Activated T-helper 1 cell treated with Interleukin-2 at 50 U/mL for 16 hours (primary cell): ENCODE results near the gene POLD2.

Experiments
- DNase-seq: peaks from one replicate; pipeline ENCODE4 v3.0.0-alpha.2; 2020; ENCODE audit warnings: low read depth

Gene POLD2

DNA sequence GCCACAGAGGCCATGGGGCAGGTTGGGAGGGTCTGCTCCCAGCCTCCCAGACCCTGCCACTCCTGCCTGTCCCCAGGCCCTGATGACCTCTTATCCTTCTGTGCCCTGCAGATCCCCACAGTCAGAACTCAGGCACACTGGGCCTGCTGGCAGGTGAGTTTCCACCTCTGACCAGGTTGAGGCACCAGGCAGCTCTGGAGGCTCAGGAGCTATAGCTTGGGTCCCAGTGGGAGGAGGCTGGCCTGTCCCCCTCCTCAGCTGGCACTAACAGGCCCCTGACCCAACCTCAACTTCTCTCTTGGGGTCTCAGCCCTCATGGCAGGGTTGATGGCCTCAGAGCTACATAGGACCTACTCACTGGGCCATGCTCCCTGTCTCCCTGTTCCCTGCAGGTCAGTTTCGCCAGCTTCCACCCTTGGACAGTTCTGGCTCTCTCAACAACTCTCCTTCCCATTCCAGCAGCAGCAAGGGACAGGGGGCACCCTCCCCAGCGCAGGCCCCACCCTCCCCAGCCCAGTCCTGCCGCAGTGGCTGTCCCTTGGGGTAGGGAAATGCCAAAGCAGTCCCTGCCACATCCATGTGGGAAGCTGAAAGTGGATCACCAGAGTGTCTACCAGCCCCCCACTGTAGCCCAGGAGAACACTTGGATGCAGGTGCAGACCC is 21.9 kb downstream of the POLD2 start:
- DNase-seq: no peak

DNA sequence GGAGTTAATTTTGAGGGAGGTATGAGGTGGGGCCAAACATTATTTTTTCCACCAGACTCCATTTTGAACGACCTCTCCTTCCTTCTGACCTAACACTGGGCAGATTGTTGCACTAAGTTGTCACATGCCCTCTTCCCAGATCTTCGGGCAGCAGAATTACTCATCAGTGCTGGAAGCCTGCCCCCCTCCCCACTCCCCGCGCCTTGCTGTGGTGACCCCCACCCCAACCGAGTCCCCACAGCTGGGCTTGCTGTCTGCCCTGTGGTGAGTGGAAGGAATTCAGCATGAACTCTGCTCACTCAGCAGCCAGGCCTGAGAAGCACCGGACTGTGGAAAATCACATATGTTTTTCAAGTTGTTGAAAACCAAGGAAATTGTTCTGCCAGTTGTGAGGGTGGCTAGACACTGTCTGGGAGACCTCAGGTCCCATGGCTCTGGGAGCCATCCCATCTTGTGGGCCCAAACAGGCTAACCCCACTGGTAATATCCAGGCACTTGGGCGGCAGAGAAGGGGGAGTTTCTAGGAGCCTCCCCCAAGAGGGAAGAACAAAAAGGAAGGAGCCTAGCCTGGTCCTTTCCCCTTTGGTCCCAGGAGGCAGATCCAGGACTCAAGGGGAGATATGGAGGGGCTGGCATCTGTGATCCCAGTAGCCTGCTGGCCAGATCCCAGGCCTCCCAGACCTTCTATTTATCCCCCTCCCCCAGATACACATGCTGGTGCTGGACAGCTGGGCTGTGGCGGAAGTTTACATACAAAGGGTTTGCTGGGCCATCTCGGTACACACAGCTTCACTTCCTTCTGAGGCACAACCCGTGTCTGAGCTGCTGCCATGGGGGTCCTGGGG is 22.7 kb downstream of the POLD2 start:
- no peak for DNase-seq

DNA sequence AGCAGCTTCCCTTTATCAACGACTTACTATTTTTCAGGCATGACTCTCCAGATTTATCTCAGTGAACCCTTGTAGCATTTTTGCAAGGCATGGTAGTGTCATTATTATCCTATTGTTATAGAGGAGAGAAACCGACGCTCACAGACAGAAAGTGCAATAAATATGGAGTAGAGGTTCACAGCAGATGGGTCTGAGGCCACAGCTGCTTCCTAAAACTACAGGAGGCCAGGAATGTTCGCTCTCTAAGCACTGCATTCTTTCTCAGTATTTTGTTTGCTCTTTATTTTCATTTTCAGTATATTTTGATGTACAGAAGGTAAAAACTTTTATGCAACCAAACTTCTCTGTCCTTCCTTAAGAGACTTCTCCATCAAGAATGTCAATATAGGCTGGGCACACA is 23.7 kb downstream of the POLD2 start:
- DNase-seq: no peak

DNA sequence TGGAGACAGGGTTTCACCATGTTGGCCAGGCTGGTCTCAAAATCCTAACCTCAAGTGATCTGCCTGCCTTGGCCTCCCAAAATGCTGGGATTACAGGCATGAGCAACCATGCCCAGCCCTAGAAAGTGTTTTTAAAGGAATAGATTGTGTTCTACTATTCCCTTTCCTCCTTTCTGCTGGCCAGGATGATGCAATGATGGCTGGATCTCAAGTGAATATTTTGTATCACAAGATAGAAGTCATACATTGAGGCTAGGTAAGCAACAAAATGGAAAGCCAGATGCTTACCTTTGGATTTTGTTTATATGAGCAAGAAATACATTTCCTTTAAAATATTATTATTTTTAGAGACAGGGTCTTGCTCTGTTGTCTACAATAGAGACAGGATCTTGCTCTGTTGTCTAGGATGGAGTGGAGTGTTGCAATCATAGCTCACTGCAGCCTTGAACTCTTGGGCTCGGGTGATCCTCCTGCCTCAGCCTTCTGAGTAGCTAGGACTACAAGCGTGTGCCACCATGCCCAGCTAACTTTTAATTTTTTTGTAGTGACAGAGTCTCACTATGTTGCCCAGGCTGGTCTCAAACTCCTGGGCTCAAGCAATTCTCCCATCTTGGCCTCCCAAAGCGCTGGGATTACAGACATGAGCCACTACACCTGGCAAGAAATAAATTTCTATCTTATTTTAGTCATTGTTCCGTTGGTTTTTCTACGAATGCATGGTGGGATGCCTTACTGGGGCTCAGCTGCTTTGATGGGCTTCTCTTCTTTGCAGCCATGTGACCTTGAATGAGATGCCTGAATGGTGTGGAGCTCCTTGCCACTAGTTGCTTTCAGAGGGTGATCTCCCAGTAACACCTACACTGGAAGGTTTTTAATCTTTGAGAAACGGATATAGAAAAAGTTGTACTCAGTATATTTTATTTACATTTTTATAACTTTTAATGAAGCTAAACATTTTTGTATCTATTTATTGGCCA is 25.0 kb downstream of the POLD2 start:
- DNase-seq: no peak

DNA sequence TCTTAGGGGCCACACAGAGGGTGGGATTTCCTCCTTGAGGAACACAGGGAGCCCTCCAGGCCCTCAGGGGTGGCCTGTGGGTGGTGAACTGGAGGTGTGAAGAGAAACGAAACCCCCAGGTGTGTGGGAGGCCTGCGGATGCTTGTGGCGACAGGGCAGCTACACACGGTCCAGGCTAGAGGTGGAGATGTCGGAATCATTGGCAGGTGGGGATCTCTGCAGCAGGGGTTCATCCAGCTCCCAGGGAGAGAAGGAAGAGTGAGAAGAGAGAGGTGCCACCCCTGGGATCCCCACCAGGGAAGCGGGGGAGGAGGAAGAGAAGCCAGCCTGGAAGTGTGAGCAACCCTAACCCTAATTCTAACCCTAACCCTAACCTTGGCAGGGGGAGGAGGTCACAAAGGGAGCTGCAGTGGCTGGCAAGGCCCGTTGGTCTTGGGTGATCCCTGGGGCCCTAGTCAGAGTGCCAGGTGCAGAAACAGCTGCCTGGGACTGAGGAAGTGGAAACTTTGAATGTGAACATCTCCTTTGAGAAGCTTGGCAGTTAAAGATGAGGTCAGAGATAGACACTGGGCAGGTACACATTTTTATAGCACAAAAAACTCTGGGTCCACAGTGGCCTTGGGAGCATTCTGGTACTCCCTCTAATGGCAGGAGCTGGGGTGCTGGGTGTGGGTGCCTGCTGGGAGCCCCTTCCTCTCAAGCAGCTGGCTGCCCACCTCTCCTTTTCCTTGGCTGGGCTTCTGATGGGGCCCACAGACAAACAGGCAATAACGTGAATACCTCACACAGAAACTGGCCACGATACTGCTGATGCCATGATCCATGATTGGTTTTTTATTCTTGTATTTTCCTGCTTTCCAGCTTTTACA is 26.1 kb downstream of the POLD2 start:
- DNase-seq: no peak

DNA sequence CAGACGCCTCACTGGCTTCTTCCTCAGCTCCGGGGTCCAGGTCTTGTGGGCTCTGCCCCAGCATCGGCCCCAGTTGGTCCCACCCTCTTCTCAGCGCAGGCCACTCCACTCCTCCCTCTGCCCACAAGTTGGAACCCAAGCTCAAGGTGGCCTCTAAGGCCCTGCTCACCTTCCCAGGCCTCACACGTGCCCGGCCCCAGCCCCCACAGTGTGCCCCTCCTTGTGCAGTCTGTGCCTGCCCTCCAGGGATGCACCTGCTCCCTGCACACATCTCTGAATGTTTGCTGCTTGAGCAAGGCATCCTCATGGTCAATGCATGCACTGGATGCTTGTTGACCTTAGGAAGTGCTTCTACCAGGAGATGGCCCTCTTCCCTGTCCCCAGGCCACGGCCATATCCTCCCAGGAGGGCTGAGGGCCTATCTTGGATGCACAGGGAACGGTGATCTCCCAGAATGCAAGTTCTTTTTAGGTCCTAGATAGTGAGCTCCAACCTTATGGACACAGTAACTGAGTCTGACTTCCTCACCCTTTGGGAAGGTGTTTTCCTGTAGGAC is 26.9 kb downstream of the POLD2 start:
- no peak for DNase-seq

DNA sequence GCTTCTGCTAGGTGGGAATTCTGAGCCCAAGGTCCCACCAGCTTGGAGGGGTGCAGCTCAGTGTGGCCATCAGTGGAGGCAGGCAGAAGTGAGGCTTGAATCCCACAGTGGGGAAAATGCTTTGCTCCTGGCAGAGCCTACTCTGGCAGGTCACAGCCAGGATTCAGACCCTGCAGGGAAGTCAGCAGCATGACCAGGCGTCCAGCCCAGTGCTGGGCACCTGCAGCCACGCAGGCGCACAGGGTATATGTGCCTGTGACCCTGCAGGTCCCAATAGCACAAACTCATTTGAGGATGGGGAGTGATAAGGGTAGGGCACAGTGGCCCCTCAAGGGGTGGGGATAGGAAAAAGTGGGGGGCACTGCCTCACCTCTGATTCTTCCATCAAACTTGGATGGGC is 27.6 kb downstream of the POLD2 start:
- DNase-seq: no peak

DNA sequence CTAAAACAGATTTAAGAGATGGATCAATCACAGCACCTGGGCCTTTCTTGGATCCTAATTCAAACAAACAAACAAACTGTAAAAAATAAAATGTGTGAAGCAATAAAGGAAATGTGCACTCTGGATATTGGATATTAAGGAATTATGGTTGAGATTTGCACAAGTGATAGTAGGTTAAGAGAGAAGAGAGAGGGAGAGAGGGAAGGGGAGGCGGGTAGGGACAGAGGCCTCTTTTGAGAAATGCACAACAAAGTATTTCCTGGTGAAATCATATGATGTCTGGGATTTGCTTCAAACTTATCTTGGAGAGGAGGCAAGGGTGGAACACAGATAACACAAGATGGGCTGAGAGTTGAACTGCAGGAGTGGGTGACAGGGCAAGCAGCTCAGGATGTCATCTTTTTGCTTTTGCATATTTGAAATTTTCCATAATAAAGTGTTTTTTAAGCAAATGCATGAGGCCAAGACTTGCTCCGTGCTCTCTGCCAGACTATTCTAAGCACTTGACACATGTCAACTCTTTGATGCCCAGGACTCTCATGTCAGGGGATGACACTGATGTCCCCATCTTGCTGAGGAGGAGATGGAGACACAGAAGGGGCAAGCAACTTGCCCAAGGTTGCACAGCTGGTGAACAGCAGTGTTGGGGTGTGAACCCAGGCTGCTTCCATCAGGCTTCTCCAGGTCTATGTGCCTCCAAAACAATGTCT is 28.3 kb downstream of the POLD2 start:
- DNase-seq: no peak

DNA sequence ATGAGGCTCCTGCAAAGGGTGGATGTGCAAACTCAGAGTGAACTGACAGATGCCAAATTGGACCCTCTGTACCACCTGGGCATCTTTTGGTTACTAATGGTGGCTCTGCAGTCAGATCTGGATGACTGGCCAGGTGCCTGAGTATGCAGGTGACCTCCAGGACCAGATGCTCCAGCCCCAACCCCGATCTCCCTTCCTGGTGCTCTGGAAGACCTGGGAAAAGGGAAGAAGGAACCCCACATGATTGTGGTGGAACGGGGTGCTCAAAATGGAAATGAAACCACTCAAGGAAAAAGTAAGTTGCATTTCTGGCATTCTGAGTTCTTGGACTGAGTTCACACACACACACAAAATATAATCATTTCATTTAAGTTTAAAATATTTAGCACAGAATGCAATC is 29.0 kb downstream of the POLD2 start:
- DNase-seq: no peak

DNA sequence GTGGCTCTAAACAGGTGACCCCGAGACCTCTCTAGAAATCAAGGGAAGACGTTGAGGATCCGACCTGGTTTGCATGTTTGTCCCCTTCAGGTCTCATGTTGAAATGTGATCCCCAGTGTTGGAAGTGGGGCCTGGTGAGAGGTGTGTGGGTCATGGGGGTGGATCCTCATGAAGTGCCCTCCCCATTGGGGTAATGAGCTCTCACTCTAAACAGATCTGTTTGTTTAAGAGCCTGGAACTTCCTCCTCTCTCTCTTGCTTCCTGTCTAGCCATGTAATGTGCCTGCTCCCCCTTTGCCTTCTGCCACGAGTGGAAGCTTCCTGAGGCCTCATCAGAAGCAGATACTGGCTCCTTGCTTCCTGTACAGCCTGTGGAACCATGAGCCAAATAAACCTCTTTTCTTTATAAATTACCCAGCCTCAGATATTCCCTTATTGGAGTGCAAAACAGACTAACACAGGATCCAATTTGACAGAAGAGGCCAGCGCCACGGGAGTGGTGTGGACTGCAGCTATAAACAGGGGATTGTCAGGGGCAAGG is 30.2 kb downstream of the POLD2 start:
- no peak for DNase-seq

DNA sequence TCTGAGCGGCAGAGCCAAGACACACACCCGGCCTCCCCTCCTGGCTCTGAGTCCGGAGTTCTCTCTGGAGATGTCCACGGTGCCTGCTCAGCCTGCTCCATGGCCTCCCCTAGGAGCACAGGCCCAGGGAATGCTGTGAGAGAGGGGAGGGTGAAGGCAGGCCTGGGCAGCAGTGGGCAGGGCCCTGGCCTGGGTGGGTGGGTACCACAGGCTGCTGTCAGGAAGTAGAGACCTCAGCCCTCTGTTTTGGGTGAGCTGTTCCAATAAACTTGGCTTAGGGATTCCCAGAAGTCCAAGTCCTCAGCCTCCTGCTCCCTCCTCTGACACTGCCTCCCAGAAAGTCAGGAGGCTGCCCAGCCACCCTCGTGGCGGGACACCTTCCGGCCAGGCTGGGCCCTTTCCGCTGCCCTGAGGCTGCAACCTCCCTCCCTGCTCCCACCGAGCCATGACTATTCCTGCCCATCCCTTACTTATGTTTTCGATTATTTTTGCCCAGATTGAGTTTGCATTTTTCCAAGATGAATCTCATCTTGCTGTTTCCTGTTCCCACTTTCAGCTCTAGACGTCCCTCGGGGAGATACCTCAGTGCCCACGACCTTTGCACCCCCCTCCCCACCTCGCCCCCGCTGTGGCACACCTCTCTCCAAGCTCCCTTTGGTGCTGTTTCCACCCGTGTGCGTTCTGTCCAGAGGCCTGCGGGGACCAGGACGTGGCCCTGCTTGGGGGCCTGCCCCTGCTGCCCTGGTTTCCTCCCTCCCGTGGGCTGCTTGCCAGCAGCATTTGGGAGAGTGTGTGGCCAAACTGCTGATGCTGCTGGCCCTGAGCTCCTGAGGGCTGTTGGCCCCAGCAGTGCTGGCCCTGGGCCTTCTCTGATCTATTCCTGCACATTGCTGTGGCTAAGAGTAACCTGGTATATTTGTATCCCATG is 35.2 kb downstream of the POLD2 start:
- DNase-seq: no peak

DNA sequence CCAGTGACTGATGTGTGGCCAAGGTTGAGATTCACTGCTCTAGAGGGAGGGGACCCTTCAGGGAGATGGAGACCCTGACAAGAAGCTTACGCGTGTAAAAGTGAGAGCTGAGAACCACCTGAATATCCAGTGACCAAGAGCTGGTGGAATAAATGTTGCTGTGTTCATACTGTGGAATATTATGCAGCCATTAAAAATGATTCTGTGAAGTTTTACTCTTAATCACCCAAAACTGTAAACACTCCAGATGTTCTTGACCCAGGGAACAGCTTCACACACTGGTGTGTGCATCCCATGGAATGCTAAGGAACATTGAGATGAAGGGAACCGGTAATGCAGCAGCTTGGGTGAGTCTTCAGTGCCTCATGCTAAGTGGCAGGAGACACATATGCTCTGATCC is 36.7 kb downstream of the POLD2 start:
- DNase-seq: no peak

DNA sequence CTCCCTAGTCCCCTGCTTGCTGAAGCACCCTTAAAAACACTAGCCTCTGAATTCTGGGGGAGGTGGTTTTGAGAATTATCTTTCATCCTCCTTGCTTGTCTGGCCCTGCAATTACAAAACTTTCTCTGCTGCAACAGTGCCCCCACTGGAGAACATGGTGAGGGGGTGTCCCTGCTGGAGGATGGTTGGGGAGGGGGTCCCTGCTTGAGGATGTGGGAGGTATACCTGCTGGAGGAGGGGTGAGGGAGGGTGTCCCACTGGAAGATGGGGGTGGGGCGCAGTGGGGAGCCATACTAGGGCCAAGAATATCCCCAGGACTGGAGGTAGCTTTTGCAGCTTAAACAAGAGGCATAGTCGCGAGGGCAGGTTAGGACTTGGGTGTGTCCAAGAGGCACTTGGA is 37.8 kb downstream of the POLD2 start:
- no peak for DNase-seq

DNA sequence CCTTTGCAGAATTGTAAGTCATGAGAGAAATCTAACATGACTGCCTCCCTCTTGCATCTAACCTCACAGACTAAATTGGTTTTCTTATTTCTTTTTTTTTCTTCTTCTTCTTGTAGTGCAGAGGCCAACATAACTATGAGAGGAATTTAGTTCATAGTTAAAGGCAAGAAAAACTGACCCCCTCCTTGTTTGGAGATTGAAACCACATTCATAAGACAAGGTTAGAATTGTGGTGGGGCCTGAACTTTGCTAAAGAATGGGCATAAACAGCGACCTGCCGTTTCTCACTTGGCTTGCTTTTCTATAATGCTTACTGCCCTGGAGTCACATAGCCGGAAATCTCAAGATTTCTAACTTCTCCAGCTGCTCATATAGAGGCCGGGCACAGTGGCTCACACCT is 38.6 kb downstream of the POLD2 start:
- no peak for DNase-seq

DNA sequence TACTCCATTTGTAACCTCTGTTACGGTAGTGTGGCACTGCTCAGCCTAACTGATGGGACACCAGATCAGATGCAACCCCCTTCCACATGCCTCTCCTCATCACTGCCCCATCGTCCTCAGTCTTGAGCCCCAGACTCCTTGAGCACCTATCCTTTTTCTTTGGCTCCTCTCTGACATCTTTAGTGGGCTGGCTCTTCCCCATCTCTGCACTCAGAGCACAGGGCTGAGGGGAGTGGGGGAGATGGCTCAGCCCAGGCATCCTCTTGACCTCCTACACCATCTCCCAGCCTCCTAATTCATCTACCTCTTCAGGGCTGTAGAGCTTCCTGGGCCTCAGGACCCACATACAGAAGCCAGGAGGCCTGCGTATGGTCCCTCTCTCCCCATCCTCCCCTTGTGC is 39.6 kb downstream of the POLD2 start:
- DNase-seq: no peak

DNA sequence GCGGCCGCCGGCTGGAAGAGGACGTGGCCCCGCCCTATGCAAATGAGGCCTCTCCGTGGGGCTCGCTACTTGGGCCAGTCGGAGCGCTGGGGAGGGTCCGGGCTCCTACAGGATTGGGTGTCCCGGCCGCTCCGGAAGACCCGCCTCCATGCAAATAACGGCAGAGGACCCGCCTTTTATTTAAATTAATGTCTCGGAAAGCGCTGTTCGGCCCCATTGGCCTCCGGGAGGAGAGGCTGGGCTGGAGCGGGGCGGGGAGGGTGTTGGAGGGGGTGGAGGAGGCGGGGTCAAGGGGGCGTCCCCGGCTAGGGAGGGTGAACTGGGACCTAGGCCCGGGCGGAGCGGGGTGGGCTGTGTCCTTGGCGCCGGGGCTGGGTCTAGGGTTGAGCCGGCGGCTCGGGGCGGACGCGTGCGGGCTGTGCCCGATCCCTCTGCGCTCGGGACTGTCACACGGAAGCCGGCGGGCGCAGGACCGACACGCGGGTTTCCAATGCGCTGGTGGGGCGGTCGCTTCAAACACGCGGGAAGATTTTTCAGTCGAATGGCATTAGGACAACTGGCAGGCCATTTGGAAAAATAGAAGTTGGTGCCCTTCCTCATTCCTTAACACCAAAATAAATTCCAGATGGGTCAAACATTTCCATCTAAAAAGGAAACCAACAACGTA is 40.7 kb downstream of the POLD2 start:
- peak; percentile 97 for DNase-seq

DNA sequence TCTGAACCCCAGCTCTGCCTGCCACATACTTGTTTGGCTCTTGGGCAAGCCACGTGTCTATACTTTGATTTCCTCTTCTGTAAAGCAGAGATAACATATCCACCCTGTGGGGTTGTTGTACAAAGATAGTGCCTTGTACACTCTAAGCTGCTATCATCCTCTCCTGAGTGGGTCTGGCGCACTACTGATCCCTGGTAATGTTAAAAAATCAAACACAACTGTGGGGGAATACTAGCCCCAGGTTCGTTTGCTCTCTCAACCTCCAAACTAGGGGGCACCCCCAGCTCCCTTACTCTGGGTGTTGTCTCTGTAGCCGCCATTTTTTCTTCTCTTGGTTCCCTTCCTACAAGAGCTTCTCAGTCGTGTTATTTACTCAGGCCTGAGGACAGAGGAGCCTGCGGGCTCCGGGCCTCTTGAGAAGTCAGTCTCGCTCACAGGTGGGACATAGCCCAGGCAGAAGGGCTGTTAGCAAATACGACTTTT is 42.0 kb downstream of the POLD2 start:
- no peak for DNase-seq

DNA sequence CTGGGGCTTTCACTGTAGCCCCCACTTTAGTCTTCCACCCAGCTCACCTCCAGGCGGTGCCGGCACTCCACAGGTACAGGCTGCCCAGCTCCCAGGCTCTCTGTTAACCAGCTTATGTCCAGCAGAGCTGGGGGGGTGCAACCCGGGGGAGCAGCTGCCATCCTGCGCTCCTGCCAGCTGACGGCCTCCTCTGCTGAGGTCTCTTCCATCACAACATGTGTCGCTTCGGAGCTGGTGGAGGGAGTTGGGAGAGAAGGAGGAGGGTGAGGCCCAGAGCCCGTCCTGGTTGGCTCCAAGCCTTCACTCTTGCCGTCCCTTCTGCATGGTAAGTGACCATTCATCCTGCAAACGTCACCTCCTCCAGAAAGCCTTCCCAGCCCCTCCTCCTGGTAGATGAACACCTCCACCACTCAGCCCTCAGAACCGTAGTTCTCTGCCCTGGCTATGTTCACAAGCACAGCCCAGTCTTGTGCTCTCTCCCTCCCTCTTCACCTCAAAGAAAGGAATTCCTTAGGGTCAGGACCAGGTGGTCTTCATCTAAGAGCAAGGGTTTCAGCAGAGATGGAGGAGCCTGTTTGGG is 42.6 kb downstream of the POLD2 start:
- no peak for DNase-seq
